Measurements from ENCODE around the gene PSKH1. TPM values are rescaled to one million over a fixed set of nuclear protein-coding genes. Genes with fewer than 3 reads are reported as not detected.
"Not testable (repeated sequence)": the region's sequence is repeated elsewhere in the genome, so short reads cannot be mapped to it uniquely, and the experiment has no call there.

The PSKH1 gene
- total and polyA plus RNA-seq, 2 experiments from 2014 or later = 29.2 to 44.6 TPM

- no peaks in the 10 kb centered on the region for H3K27me3 ChIP-seq
- peak overlapping the region; percentile 87 for H3K4me3 ChIP-seq
- no peaks in the 10 kb centered on the region for H3K9me3 ChIP-seq (ENCODE audit: low read depth)
- H3K79me2 ChIP-seq = peaks cover 24% of the 10 kb centered on the region
- no peak for TF ChIP-seq EZH2phosphoT487 (IDR thresholded peaks at IDR 0.05; ENCODE audit: low read depth, severe bottlenecking, unreplicated experiment)
- no peaks in the 10 kb centered on the region for H3K36me3 ChIP-seq (replicated peaks; ENCODE audit: insufficient read depth, low read depth)
- H3K27ac ChIP-seq = peak overlapping the region; percentile 90
- H2AFZ ChIP-seq = peak overlapping the region; percentile 46
- H3K9me2 ChIP-seq (replicated peaks; ENCODE audit: insufficient read depth) = no peaks in the 10 kb centered on the region
- peaks cover 8% of the 10 kb centered on the region for H3K4me1 ChIP-seq (ENCODE audit: insufficient read depth)
- peak overlapping the region; percentile 83 for H3K4me2 ChIP-seq
- WGBS (ENCODE audit: low lambda C conversion rate, missing lambda C conversion rate) = 49% methylated on average over 6 of the region's 6 CpGs
- H4K20me1 ChIP-seq (ENCODE audit: insufficient read depth, poor library complexity, severe bottlenecking) = no peaks in the 10 kb centered on the region
- no peak for DNase-seq (ENCODE audit: low spot score)
These were observed 44.0 kb downstream of the PSKH1 start for GRCh38 chr16:67936880-67937605.

GRCh38 chr16:67937713-67938112, 44.7 kb downstream of the PSKH1 start:
- not testable (repeated sequence) for H2AFZ ChIP-seq; DNase-seq (ENCODE audit: low spot score); H3K4me3 ChIP-seq; H3K9me3 ChIP-seq (ENCODE audit: low read depth); H4K20me1 ChIP-seq (ENCODE audit: insufficient read depth, poor library complexity, severe bottlenecking); H3K4me1 ChIP-seq (ENCODE audit: insufficient read depth); H3K9me2 ChIP-seq (replicated peaks; ENCODE audit: insufficient read depth); H3K27ac ChIP-seq; H3K36me3 ChIP-seq (replicated peaks; ENCODE audit: insufficient read depth, low read depth); H3K27me3 ChIP-seq
- WGBS (ENCODE audit: low lambda C conversion rate, missing lambda C conversion rate) = 96% methylated on average over 5 of the region's 5 CpGs
- H3K4me2 ChIP-seq = peak overlapping the region; percentile 83
- peaks cover 24% of the 10 kb centered on the region for H3K79me2 ChIP-seq

GRCh38 chr16:67939507-67940445, 46.7 kb downstream of the PSKH1 start:
- TF ChIP-seq CTCF (IDR thresholded peaks at IDR 0.05; ENCODE audit: poor library complexity) (no peak), EZH2 (IDR thresholded peaks at IDR 0.05; ENCODE audit: borderline replicate concordance) (no peak), EZH2phosphoT487 (IDR thresholded peaks at IDR 0.05; ENCODE audit: low read depth, severe bottlenecking, unreplicated experiment) (no peak)
- no peak overlapping the region for H3K27ac ChIP-seq
- H3K36me3 ChIP-seq (replicated peaks; ENCODE audit: insufficient read depth, low read depth) = no peaks in the 10 kb centered on the region
- peaks cover 24% of the 10 kb centered on the region for H3K79me2 ChIP-seq
- H3K4me3 ChIP-seq = no peak overlapping the region
- H3K9me2 ChIP-seq (replicated peaks; ENCODE audit: insufficient read depth) = no peaks in the 10 kb centered on the region
- H3K4me2 ChIP-seq = no peak overlapping the region
- H3K4me1 ChIP-seq (ENCODE audit: insufficient read depth) = peaks cover 8% of the 10 kb centered on the region
- no peak overlapping the region for H2AFZ ChIP-seq
- WGBS (ENCODE audit: low lambda C conversion rate, missing lambda C conversion rate) = 93% methylated on average over 33 of the region's 33 CpGs
- H3K27me3 ChIP-seq = no peaks in the 10 kb centered on the region
- H4K20me1 ChIP-seq (ENCODE audit: insufficient read depth, poor library complexity, severe bottlenecking) = no peaks in the 10 kb centered on the region
- no peak for DNase-seq (ENCODE audit: low spot score)
- H3K9me3 ChIP-seq (ENCODE audit: low read depth) = no peaks in the 10 kb centered on the region

GRCh38 chr16:67940446-67941089, 47.5 kb downstream of the PSKH1 start:
- Histone ChIP-seq H3K27ac (no peak overlapping the region), H3K4me2 (no peak overlapping the region), H2AFZ (no peak overlapping the region), H3K79me2 (peaks cover 24% of the 10 kb centered on the region), H4K20me1 (ENCODE audit: insufficient read depth, poor library complexity, severe bottlenecking) (no peaks in the 10 kb centered on the region), H3K4me1 (ENCODE audit: insufficient read depth) (peaks cover 8% of the 10 kb centered on the region), H3K27me3 (no peaks in the 10 kb centered on the region), H3K36me3 (replicated peaks; ENCODE audit: insufficient read depth, low read depth) (no peaks in the 10 kb centered on the region), H3K9me3 (ENCODE audit: low read depth) (no peaks in the 10 kb centered on the region), H3K4me3 (no peak overlapping the region), H3K9me2 (replicated peaks; ENCODE audit: insufficient read depth) (no peaks in the 10 kb centered on the region)
- 99% methylated on average over 5 of the region's 5 CpGs for WGBS (ENCODE audit: low lambda C conversion rate, missing lambda C conversion rate)
- no peak for DNase-seq (ENCODE audit: low spot score)
- TF ChIP-seq CTCF (IDR thresholded peaks at IDR 0.05; ENCODE audit: poor library complexity) (no peak), EZH2 (IDR thresholded peaks at IDR 0.05; ENCODE audit: borderline replicate concordance) (no peak), EZH2phosphoT487 (IDR thresholded peaks at IDR 0.05; ENCODE audit: low read depth, severe bottlenecking, unreplicated experiment) (no peak)
